Measurements from ENCODE around the gene SASH1.

The SASH1 gene

DNA sequence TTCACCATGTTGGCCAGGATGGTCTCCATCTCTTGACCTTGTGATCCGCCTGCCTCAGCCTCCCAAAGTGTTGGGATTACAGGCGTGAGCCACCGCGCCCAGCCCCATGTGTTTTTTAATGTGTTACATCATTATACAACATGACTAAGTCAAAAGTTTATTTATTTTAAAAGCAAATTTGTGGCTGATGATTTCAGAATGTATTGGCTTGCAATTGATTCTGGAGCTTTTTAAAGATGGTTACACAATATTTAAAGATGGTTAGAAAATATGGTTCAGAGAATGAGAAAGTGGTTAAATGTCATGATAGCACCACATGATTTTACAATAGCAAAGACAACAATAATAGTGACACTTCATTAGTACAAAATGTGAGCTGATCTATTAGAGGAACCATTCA lies 80.5 kb downstream of the SASH1 start:
- TF ChIP-seq, protein P1, sequence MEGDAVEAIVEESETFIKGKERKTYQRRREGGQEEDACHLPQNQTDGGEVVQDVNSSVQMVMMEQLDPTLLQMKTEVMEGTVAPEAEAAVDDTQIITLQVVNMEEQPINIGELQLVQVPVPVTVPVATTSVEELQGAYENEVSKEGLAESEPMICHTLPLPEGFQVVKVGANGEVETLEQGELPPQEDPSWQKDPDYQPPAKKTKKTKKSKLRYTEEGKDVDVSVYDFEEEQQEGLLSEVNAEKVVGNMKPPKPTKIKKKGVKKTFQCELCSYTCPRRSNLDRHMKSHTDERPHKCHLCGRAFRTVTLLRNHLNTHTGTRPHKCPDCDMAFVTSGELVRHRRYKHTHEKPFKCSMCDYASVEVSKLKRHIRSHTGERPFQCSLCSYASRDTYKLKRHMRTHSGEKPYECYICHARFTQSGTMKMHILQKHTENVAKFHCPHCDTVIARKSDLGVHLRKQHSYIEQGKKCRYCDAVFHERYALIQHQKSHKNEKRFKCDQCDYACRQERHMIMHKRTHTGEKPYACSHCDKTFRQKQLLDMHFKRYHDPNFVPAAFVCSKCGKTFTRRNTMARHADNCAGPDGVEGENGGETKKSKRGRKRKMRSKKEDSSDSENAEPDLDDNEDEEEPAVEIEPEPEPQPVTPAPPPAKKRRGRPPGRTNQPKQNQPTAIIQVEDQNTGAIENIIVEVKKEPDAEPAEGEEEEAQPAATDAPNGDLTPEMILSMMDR (IDR thresholded peaks at IDR 0.05; ENCODE audit: insufficient read depth, missing control alignments) = no peak
- no peak for DNase-seq (ENCODE audit: insufficient read length, low spot score)
- no peak for FAIRE-seq

DNA sequence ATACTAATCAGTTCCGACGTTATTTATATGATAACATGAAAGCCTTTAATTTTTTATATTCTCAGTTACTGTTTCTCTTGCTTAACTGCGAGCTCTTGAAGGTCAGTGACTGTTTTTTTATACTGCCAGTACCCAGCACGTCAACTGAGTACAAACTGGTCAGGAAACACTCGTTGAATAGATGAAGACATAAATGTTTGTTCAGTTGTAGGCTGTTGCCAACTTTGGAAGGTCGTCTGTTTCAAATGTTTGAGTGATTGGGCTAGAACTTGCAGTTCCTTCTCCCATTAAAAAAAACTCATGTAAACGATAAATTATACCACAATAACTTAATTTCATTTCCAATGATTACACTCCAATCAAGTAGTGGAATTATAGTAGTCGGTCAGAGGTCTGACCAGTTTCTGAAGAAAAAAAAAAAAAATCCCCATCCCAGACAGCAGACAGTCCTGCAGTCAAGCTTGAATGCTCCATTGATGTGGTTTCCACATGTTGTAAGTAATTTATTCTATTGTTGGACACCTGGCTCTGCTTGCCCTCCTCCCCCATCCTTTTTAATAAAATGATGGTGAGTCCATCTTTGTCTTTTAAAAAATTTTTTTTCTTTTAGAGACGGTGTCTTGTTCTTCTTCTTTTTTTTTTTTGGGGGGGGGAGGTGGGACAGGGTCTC lies 81.1 kb downstream of the SASH1 start:
- TF ChIP-seq, protein P1 (IDR thresholded peaks at IDR 0.05; ENCODE audit: insufficient read depth, missing control alignments) = no peak
- no peak for FAIRE-seq
- DNase-seq (ENCODE audit: insufficient read length, low spot score) = no peak

DNA sequence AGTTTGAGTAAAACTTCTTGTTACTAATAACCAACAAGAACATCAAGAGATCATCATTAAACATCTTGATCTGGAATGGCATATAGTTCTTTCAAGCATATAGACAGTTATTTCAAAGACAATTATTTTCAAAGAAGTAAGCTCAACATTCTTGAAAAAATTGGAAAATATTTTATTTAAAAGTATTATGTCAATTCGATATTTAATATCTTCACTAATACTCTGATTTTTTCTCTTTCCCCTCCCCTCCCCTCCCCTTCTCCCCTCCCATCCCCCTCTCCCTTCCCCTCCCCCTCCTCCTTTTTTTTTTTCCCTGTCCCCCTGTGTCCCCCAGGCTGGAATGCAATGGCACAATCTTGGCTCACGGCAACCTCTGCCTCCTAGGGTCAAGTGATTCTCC lies 82.8 kb downstream of the SASH1 start:
- DNase-seq (ENCODE audit: insufficient read length, low spot score) = no peak
- TF ChIP-seq, protein P1 (IDR thresholded peaks at IDR 0.05; ENCODE audit: insufficient read depth, missing control alignments) = no peak

DNA sequence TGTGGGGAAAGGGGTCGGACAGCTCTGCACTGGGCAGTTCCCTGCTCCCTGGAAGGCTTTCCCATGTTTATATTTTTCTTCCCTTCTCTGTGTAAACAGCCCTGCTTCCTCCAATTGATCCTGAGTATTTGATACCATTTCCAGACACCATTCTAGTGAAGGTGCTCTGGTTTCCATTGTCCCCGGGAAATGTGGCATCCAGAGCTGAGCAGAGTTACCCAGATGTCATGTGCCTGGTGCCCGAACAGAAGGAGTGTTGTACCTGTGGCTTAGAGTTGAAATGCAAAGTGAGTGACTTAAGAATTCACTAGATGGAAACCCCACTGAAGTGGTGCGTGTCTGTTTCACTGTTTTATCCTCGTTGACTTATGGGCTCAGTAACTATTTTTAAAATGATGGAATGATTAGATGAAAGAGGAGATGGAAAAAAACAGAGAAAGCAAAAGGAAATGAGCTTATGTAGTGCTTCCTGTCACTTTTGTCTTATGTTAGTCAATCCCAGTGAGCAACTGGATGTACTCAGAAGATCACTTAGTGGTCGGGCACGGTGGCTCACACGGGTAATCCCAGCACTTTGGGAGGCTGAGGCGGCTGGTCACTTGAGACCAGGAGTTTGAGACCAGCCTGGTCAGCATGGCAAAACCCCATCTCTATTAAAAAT lies 83.8 kb downstream of the SASH1 start:
- FAIRE-seq = no peak
- DNase-seq (ENCODE audit: insufficient read length, low spot score) = no peak
- TF ChIP-seq, protein P1 (IDR thresholded peaks at IDR 0.05; ENCODE audit: insufficient read depth, missing control alignments) = no peak

More for the DNA sequence above, 82.8 kb downstream of the SASH1 start:
- no peak for FAIRE-seq

DNA sequence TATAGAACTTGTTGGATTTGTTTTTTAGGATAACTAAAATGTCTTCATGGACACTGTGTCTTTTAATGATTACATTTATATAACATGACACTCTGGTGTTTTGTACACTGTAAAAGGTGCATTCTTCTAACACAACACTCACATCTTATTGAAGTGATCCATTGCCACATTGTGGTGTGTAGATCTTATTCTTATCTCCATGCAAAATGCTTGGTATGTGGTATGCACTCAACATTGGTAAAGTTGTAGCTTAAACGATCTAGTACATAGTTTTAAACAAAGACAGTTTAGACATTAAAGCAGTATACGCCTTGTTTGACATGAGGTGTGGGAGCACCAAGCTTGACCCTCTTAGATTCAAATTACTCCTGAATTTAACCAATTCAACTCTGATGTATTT lies 84.7 kb downstream of the SASH1 start:
- FAIRE-seq = no peak
- TF ChIP-seq, protein P1 (IDR thresholded peaks at IDR 0.05; ENCODE audit: insufficient read depth, missing control alignments) = no peak
- no peak for DNase-seq (ENCODE audit: insufficient read length, low spot score)

DNA sequence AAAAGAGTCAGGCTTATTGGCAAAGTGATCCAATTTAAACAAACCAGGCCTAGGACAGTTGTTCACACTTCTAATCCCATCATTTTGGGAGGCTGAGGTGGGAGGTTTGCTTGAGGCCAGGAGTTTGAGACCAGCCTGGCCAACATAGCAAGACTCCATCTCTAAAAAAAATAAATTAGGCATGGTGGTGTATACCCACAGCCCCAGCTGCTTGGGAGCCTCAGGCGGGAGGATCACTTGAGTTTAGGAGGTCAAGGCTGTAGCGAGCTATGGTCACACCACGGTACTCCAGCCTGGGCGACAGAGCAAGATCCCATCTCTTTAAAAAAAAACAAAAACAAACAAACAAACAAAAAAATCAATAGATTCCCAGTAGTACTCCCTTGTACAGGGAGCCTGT lies 86.8 kb downstream of the SASH1 start:
- DNase-seq (ENCODE audit: insufficient read length, low spot score) (no peak), FAIRE-seq (no peak)
- TF ChIP-seq, protein P1 (IDR thresholded peaks at IDR 0.05; ENCODE audit: insufficient read depth, missing control alignments) = no peak

DNA sequence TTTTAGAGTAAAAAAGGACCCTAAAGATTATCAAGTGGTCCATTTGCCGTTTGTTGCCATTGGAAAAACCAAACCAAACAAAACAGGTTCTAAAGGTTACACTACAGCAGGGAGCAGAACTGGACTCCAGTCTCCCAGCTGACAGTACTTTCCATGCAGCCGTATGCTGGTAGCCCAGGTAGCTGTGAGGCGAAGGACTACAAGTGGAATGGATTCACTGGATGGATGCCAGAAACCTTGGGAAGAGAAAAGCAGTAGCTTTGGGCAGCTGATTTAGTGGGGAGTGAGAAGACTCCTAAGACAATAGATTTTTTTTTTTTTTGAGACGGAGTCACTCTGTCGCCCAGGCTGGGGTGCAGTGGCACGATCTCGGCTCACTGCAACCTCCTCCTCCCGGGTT lies 88.3 kb downstream of the SASH1 start:
- FAIRE-seq (no peak), DNase-seq (ENCODE audit: insufficient read length, low spot score) (no peak)
- TF ChIP-seq, protein P1 (IDR thresholded peaks at IDR 0.05; ENCODE audit: insufficient read depth, missing control alignments) = no peak
